NCI-H2081 treated with DMSO at 0.1 percent for 48 hours (cell line): ENCODE results near the gene CABCOCO1.
"Not testable (repeated sequence)": the region's sequence is repeated elsewhere in the genome, so short reads cannot be mapped to it uniquely, and the experiment has no call there.

Experiments
- DNase-seq: peaks from one replicate; lab custom pipeline; 2025; lab: John Stamatoyannopoulos, UW

The CABCOCO1 gene

GRCh38 chr10:61643316-61643751 lies 19.4 kb upstream of the CABCOCO1 start:
- DNase-seq, result no peak

- DNase-seq, result no peak
Measured at GRCh38 chr10:61653699-61654098, 9.0 kb upstream of the CABCOCO1 start.

DNA sequence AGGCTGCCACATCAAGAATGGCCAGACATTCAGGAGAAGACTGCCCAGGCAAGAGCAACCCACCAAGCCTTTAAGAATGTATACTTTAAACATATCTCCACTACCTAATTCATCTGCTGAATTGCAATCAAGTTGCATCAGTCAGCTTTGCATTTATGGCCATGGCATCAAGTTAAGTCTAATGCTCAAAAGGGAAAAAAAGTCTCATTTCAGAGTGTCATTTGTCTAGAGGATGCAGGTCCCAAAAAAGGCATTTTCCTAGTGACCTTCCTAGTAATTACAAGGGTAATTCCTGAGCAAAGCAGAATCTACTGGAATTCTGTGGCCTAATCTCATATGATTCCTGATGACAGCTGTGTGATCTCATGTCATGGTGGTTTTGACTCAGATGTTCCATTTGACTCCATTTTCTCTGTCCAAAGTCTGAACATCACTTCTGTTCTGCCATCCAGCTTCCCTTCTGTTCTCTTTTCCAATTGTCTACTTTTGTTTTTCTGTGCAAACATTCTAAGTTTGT lies 7.3 kb upstream of the CABCOCO1 start:
- DNase-seq, result no peak

GRCh38 chr10:61663466-61663865 lies 737 bp downstream of the CABCOCO1 start:
- DNase-seq, result no peak

DNA sequence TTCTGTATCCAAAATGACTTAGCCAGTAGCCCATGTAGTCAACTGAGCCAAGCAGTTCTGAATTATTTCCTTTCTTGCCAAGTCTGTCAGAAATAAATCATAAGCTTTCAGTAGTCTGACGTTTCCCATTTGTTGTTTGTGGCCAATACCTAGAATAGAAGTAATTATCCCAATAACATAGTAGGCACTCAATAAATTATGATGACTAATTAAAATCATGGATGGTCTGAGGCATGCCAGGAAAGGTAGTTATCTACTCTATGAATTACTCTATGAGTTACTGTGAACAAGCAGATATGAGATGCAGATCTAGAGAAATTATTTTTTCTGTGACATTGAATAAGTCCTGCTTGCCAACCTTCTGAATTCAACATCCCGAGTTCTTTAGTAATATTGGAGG lies 2.3 kb downstream of the CABCOCO1 start:
- no peak for DNase-seq

DNA sequence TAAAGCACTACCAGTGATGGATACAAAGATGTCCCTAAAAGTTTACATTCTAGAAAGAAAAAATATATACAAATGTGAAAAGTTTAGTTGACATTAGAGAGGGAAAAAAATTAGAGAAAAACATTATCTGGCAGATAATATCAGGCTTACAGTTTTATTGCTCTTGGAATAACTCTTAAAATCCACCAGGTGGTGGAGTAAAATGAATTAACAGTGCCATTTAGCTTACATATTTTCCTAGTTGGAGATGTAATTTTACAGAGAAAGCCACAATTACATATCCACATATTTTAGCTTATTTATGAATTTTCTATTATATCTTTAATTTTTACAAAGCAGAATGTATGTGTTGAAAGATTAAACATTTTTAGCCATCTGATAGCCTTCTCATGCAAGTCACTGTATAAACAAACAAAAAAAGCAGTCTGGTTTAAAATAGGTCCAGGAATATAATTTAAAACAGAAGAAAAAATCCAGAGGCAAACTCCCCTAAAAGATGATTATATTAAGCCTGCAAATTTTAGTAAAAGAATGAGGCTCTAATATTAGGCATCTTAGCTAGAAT lies 6.5 kb downstream of the CABCOCO1 start:
- no peak for DNase-seq

DNA sequence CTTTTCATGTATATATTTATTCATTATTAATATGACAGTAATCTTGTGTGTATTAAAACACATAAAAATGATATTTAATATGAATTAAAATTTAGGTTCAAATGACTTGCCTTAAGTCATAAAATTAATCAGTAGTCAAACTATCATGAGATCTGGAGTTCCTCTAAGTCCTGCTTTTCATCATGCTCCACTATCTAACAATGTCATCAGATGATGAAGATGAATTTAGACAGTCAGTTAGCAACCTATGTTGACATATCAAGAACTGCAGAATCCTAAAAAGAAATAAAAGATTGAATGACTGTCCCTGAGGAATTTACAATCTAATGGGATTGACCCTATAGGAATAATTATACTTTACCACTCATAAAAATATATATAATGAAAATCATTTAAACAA lies 7.1 kb downstream of the CABCOCO1 start:
- DNase-seq, result no peak

DNA sequence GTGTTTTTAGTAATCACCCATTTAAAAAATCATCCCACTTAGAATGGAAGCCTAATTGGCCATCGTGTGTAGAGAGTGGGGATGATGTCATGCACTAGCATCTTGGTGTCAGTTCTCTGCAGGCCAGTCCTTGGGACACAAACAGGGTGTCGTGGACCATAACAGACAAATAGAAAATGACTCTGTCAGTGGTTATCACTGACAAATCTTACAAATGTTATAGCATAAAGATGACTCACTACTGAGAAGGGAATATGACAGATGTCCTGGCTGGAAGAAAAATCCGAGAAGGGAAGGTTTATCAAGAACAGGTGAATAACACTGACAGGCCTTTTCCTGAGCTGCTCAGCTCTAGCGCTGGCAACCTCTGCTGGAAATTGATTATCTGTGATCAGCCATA lies 10.6 kb downstream of the CABCOCO1 start:
- no peak for DNase-seq

- no peak for DNase-seq
Measured at GRCh38 chr10:61682323-61682722, 19.6 kb downstream of the CABCOCO1 start.

- no peak for DNase-seq
Measured at GRCh38 chr10:61683319-61683718, 20.6 kb downstream of the CABCOCO1 start.

- DNase-seq, result no peak
Measured at GRCh38 chr10:61684894-61685507, 22.3 kb downstream of the CABCOCO1 start.

GRCh38 chr10:61688551-61689308 lies 26.0 kb downstream of the CABCOCO1 start:
- no peak for DNase-seq

DNA sequence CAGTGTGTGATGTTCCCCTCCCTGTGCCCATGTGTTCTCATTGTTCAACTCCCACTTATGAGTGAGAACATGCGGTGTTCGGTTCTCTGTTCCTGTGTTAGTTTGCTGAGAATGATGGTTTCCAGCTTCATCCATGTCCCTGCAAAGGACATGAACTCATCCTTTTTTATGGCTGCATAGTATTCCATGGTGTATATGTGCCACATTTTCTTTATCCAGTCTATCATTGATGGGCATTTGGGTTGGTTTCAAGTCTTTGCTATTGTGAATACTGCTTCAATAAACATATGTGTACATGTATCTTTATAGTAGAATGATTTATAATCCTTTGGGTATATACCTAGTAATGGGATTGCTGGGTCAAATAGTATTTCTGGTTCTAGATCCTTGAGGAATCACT lies 28.9 kb downstream of the CABCOCO1 start:
- not testable (repeated sequence) for DNase-seq

- DNase-seq, result no peak
Measured at GRCh38 chr10:61692447-61693010, 29.8 kb downstream of the CABCOCO1 start.

DNA sequence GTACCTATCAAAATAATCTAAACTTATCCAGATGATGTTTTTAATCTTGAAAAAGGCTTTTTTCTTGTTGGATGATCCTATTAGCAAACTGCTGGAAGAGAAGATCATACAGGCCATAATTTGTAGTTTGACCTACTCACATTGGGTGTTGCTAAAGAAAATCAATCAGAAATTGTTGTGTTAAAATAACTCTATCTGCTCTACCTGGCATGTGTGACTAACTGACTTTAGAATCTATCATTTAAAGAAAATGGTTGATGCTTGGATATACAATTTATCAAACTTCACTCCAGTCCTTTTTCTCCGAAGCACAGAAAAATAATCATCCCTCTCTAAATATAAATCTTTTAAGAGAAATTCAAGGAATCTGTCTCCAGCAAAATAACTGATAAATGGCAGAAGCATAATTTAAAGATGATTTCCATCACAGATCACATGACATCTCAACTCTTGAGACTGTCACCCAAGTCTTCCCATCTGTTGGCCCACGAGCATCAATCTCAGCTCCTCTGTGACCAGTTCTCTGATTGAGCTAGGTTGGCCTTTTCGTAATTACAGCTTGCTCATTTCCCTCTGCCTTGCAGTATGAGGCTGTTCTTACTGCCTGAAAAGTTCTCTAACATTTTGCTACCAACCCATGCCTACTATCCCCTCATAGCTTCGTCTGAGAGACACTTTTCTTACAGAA lies 36.4 kb downstream of the CABCOCO1 start:
- no peak for DNase-seq

- no peak for DNase-seq
Measured at GRCh38 chr10:61701055-61701705, 38.5 kb downstream of the CABCOCO1 start.

- no peak for DNase-seq
Measured at GRCh38 chr10:61701706-61702105, 39.0 kb downstream of the CABCOCO1 start.

DNA sequence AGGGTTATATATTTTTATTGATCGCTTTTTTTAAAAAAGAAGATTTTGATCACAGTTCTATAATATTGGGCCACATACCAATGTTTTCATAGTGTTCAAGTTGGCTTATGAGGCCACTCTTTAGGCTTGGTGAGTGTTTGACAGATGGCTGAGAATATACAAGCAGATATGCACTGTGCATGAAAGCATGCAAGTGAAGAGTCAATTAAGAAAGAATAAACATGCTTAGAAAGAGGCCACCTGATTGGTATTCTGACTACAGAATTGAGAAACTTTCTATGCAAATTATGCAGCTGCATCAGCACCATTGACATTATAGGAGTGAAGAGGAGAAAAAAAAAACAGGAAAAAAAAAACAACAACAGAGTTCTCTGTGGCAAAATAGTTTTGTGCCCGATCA lies 39.9 kb downstream of the CABCOCO1 start:
- DNase-seq, result no peak

DNA sequence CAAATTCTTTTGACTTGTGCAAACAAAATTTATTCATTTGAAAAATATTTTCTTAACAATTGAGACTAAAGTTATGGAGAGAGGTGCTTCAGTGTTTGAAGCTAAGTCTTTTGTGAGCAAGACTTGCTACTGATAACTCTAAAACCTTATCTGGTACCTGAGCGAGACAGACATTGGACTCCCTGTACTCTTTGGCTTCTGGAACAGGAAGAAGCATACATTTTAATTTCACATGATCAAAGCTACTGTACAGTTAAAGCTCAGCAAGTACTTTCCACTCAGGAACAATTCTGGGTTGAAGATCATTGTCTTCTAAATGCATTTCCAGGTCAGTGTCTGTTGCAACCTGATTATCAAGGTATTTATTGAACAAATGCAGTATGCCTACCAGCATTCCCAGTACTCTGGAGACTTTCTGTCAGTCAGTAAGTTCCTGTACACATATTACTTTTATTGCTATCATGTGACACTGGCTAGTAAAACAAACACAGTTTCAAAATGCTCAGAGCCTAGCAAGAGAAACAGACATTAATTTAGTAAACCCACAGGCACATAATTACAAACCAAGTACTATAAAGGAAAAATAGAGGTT lies 42.4 kb downstream of the CABCOCO1 start:
- no peak for DNase-seq

GRCh38 chr10:61708846-61709245 lies 46.1 kb downstream of the CABCOCO1 start:
- DNase-seq, result no peak

- DNase-seq, result not testable (repeated sequence)
Measured at GRCh38 chr10:61712105-61712504, 49.4 kb downstream of the CABCOCO1 start.
